C1 segment of cervical spinal cord (tissue), 14 donors: ENCODE measurements around the gene SPACA9.

Experiments used
- DNase-seq, 14 donors: peaks; one replicate each; lab custom pipeline; 2025; lab: John Stamatoyannopoulos, UW

Gene SPACA9

GRCh38 chr9:132878695-132879456 lies at the start of gene SPACA9:
Gene SPACA9, plus strand, starts transcription at chr9:132878898. Its CDS starts 5,050 bp downstream, at chr9:132883948.
- peak in 12 of 14 donors; percentile 24 to 71 (median 32) for DNase-seq

GRCh38 chr9:132832171-132832881 lies 46.4 kb upstream of the SPACA9 start:
- no peak for DNase-seq

DNA sequence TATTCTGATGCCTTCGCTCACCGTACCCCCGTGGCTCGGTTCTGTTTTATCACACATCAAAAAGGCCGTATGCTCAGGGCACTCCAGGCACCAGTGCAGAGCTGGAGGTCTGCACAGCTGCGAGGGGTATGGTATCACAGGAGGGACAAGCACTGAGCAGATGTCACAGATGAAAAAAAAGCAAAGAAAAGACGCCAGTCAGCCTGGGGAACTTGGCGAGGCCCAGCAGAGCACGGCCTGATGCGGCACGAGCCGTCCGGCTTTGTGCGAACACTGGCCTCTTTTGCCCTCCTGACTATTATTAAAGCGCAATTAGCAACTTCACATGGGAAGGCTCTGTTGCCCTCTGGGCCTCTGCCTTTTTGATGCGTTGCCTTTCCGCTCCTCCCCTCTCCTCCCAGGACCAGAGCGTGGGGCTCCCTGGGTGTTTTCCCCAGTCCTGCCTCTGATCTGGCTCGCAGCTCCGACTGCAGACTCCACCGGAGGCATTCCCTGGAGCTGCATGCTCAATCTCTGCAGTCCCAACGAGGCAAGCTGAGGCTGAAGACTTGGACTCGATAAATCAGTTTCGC lies 45.1 kb upstream of the SPACA9 start:
- no peak for DNase-seq

DNA sequence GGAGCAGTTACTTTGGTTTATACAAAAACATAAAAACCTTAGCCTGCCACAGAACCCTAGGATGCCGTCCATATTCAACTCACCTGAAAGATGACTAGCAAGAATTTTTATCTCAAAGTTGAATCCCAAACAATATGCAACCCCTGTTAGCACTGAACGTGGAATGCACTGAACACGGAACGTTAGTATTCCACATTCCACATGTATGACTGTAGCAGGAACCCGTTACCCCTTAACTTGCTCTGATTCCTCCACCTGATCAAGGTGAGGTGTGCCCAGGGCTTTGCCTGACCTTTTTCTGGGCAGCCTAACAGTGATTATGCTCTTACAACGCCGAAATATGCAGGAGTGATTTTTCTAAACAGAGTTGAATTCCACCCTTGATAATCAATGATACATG lies 44.4 kb upstream of the SPACA9 start:
- no peak for DNase-seq

GRCh38 chr9:132837501-132838286 lies 41.0 kb upstream of the SPACA9 start:
- DNase-seq = no peak

DNA sequence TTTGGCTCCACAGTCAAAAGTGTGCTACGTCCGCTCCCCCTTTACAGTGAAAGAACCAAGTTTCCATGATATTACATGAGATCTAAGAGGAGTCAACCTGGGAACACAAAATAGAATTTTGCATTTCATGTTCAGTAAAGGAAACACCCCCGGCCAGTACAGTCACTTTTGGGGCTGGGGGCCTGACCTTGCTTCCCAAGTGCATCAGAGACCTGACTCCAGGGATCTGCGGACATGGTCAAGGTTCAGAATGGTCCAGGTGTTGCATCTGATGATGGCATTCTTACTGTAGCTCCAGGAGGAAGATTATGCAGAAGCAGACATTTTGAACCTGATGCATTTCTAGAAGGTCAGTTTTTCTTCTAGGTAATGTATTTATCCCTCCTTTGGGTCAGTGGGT lies 40.4 kb upstream of the SPACA9 start:
- no peak for DNase-seq

- no peak for DNase-seq
Observed at GRCh38 chr9:132840980-132841379, 37.7 kb upstream of the SPACA9 start.

DNA sequence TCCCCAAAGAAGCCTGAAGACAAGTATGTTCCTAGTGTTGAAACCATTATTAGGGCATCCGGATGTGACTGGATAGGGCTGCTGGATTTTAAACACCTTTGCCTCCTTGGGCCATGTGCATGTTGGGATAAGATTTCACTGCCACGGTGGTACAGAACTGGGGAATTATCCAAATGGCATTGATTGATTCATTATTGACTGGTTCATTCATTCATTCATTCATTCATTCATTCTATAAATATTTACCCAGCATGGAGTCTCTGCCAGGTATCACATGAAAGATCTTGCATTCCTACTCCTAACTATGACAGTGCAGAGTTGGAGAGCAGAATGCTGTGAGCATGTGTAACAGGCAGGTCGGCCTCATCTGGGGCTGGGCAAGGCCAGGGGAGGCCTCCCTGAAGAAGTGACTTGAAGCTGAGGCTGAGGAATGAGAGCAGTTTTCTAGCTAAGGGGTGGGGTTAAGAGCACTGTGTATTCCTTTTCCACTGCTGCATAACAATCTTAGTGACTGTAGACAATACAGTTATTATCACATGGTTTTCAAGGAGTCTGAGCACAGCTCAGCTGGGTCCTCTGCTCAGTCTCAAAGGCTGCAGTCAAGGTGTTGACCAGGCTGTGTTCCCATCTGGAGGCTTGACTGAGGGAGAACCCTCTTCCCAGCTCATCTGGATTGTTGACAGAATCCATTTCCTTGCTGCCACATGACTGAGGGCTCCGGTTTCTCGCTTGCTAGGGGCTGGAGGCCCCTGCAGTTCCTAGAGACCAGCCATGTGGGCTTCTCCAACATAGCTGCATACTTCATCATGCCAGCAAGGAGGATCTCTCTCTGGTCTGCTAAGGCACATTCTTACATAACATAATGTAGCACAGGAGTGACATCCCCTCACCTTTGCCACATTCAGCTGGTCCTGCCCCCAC lies 36.3 kb upstream of the SPACA9 start:
- no peak for DNase-seq

DNA sequence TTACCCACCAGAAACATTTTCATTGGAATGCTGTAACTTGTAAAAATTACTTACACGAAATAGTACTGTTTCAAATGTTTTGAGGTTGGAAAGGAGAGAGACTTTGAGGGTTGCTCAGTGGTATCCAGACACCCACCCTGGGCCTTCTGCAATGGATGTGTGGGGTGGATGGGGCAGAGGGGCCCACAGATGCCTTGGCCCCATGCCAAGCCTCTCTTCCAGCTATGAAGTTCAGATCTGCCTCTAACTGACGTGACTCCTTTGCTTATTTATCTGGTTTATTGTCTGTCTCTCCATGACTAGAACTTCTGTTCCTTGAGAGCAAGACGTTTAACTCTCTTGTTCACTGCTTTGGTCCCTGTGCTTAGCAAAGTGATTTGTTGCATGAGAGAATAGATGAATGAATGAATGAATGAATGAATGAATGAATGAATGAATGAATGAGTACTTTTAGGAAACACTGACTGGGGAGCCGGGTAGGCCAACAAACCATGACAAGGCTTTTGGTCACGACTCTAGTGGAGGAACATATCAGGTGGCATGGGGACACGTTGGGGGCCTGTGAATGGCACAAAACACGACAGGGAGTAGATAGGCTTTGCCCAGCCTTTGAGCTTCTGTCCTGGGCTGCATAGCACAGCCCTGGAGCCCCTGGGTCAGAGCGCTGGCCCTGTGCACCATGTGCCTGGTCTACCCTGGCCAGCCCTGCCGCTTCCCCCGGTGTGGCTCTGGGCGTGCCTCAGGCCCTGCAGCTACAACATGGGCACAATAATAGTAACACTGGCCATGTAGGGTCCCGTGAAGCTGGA lies 32.4 kb upstream of the SPACA9 start:
- no peak for DNase-seq

DNA sequence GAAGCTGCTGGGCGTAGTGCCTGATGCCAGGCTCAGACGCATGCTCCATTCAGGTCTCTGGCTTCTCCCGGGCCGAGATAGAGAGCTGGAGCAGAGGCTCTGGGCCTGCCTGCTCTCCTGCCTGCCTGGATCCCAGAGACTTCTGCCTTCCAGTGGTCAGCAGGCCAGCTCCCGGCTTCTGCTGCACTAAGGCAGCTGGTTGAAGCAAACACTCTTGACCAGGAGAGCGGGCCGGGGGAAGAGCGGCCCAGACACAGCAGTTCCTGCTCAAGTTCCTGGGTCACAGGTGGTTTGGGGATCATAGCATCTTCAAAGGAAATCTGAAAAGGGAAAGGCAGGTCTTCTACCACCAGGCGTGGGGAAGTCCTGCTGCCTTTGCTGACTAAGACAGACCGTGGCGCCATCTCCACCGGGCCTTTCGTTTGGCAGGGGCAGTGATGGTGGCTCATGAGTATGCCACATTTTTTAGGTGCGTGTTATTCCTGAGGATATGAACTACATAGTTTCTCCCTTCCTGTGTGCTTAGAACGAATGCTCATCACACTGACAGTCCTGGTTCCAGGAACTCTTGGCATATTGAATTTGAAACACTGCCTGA lies 31.7 kb upstream of the SPACA9 start:
- no peak for DNase-seq

GRCh38 chr9:132849185-132849706 lies 29.5 kb upstream of the SPACA9 start:
- DNase-seq = no peak

- DNase-seq = no peak
Observed at GRCh38 chr9:132853482-132853881, 25.2 kb upstream of the SPACA9 start.

GRCh38 chr9:132854832-132855231 lies 23.9 kb upstream of the SPACA9 start:
- DNase-seq = no peak

GRCh38 chr9:132855904-132856303 lies 22.8 kb upstream of the SPACA9 start:
- DNase-seq = no peak

GRCh38 chr9:132857031-132857430 lies 21.7 kb upstream of the SPACA9 start:
- peak in 1 of 14 donors; percentile 11 for DNase-seq

- DNase-seq = peak in 1 of 14 donors; percentile 47
Observed at GRCh38 chr9:132857616-132858342, 20.9 kb upstream of the SPACA9 start.

DNA sequence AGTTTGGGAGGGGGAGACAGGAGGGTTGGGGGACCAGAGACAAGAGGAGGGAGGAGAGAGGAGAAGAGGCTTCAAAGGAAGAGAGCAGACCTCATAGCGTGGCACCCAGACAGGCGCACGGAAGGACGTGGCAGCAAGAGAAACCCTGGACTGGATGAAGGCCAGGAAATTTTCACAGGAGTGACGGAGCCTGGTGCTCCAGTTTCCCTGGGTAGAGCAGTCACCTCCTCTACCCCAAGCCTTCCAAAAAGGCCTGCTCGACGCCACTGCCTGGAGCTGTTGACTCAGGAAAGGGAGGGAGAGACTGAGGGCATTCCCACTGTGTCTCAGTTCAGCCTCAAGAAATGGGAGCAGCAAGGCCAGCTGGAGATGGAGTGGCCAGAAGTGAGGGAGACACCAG lies 19.9 kb upstream of the SPACA9 start:
- DNase-seq = no peak

GRCh38 chr9:132861666-132862065 lies 17.0 kb upstream of the SPACA9 start:
- no peak for DNase-seq

DNA sequence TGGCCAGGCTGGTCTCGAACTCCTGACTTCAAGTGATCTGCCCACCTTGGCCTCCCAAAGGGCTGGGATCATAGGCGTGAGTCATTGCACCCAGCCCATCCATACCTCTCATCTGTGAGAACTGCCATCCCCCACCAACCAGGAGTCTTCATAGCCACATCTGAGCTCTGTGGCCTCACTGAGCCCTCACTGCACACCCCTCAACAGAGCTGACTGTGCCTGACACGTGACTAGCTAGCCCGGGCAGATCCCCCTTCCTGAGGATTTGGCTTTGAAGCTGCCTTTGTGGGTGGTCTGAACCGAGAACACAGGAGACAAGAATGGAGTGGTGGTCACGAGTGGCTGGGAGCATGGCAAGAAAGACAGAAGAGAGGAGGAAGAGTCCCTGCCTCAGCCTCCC lies 16.2 kb upstream of the SPACA9 start:
- no peak for DNase-seq
